Thymus (tissue), 11 donors: Measurements from ENCODE around the gene LRP1B. TPM values are rescaled to one million over a fixed set of nuclear protein-coding genes. Genes with fewer than 3 reads are reported as not detected.
"Not testable (repeated sequence)": the region's sequence is repeated elsewhere in the genome, so short reads cannot be mapped to it uniquely, and the experiment has no call there.

Source experiments
- DNase-seq, 9 donors: peaks; one replicate each; pipeline ENCODE4 v3.0.0-alpha.2; 2013; ENCODE audit warnings: low spot score in 9 of 9, low read depth in 6 of 9, missing footprints in 1 of 9
- H3K27ac ChIP-seq, 2 donors: one replicate each; pipeline ENCODE4 v1.5.1; 2013; ENCODE audit warnings: control low read depth in 1 of 2, low read depth in 1 of 2, low read length in 1 of 2, mild to moderate bottlenecking in 1 of 2, moderate library complexity in 1 of 2
- H3K27me3 ChIP-seq, 2 donors: one replicate each; pipeline ENCODE4 v1.5.1; 2013; ENCODE audit warnings: low read length in 1 of 2; ENCODE audit not compliant: control insufficient read depth in 2 of 2, insufficient read depth in 1 of 2
- H3K36me3 ChIP-seq, 2 donors: one replicate each; pipeline ENCODE4 v1.5.1; 2013; ENCODE audit warnings: low read length in 1 of 2, mild to moderate bottlenecking in 1 of 2, moderate library complexity in 1 of 2; ENCODE audit not compliant: control insufficient read depth in 2 of 2, insufficient read depth in 2 of 2
- H3K4me1 ChIP-seq, 2 donors: one replicate each; pipeline ENCODE4 v1.5.1; 2013; ENCODE audit warnings: low read length in 2 of 2; ENCODE audit not compliant: control insufficient read depth in 2 of 2, insufficient read depth in 2 of 2
- H3K4me3 ChIP-seq, 2 donors: one replicate each; pipeline ENCODE4 v1.5.1; 2013; ENCODE audit warnings: low read length in 2 of 2, control low read depth in 1 of 2, mild to moderate bottlenecking in 1 of 2
- H3K9me3 ChIP-seq, 2 donors: one replicate each; pipeline ENCODE4 v1.5.1; 2013; ENCODE audit warnings: low read length in 1 of 2, mild to moderate bottlenecking in 1 of 2; ENCODE audit not compliant: control insufficient read depth in 2 of 2, insufficient read depth in 1 of 2
- WGBS: extraction: QIAGEN DNeasy Blood & Tissue Kit; methylation state at CpG from one replicate; pipeline ENCODE4 v1.1.7; 2013; 5-methylcytosine and 5-hydroxymethylcytosine counted together
- polyA plus RNA-seq: library from polyadenylated mRNA; stranded (reverse); fragments of 200-250 nt; gene quantifications from one replicate; pipeline ENCODE4 v1.2.3, GENCODE V29; 2013
- total RNA-seq: library from RNA; stranded (reverse); fragments of 120-200 nt; gene quantifications from one replicate; pipeline ENCODE4 v1.2.4, GENCODE V29; 2013
- donor health status: healthy.

The LRP1B gene
- total and polyA plus RNA-seq, 2 donors, result 0.18 to 0.28 TPM

- Histone ChIP-seq H3K27me3 (no peaks in the 10 kb centered on the region), H3K4me1 (no peaks in the 10 kb centered on the region), H3K9me3 (no peaks in the 10 kb centered on the region), H3K36me3 (no peaks in the 10 kb centered on the region), H3K4me3 (no peak overlapping the region), H3K27ac (no peak overlapping the region)
- no peak for DNase-seq
Observed at GRCh38 chr2:140998017-140998416, 1132.8 kb downstream of the LRP1B start.

GRCh38 chr2:140994856-140995255, 1136.0 kb downstream of the LRP1B start:
- no peaks in the 10 kb centered on the region for H3K9me3 ChIP-seq
- H3K27me3 ChIP-seq, result no peaks in the 10 kb centered on the region
- no peak for DNase-seq
- no peak overlapping the region for H3K27ac ChIP-seq
- H3K36me3 ChIP-seq, result no peaks in the 10 kb centered on the region
- H3K4me1 ChIP-seq, result no peaks in the 10 kb centered on the region
- no peak overlapping the region for H3K4me3 ChIP-seq

GRCh38 chr2:140990416-140990815, 1140.4 kb downstream of the LRP1B start:
- 96% methylated on average over 1 of the region's 1 CpG for WGBS
- DNase-seq, result no peak
- no peaks in the 10 kb centered on the region for H3K36me3 ChIP-seq
- no peaks in the 10 kb centered on the region for H3K4me1 ChIP-seq
- no peak overlapping the region for H3K27ac ChIP-seq
- H3K4me3 ChIP-seq, result no peak overlapping the region
- H3K9me3 ChIP-seq, result no peaks in the 10 kb centered on the region
- no peaks in the 10 kb centered on the region for H3K27me3 ChIP-seq

GRCh38 chr2:140988597-140988996, 1142.2 kb downstream of the LRP1B start:
- H3K9me3 ChIP-seq, result no peaks in the 10 kb centered on the region
- H3K27ac ChIP-seq, result no peak overlapping the region
- H3K4me1 ChIP-seq, result no peaks in the 10 kb centered on the region
- H3K27me3 ChIP-seq, result no peaks in the 10 kb centered on the region
- H3K4me3 ChIP-seq, result no peak overlapping the region
- DNase-seq, result no peak
- no peaks in the 10 kb centered on the region for H3K36me3 ChIP-seq

GRCh38 chr2:140986456-140986855, 1144.4 kb downstream of the LRP1B start:
- 91% methylated on average over 1 of the region's 1 CpG for WGBS
- no peaks in the 10 kb centered on the region for H3K36me3 ChIP-seq
- no peak overlapping the region for H3K27ac ChIP-seq

GRCh38 chr2:140975237-140975636, 1155.6 kb downstream of the LRP1B start:
- DNase-seq, result no peak
- no peaks in the 10 kb centered on the region for H3K27me3 ChIP-seq
- H3K9me3 ChIP-seq, result no peaks in the 10 kb centered on the region
- no peak overlapping the region for H3K27ac ChIP-seq
- H3K36me3 ChIP-seq, result no peaks in the 10 kb centered on the region
- no peaks in the 10 kb centered on the region for H3K4me1 ChIP-seq
- H3K4me3 ChIP-seq, result no peak overlapping the region

More at GRCh38 chr2:140986456-140986855, 1144.4 kb downstream of the LRP1B start:
- no peak for DNase-seq
- Histone ChIP-seq H3K27me3 (no peaks in the 10 kb centered on the region), H3K4me3 (no peak overlapping the region), H3K9me3 (no peaks in the 10 kb centered on the region), H3K4me1 (no peaks in the 10 kb centered on the region)

GRCh38 chr2:140972724-140973123, 1158.1 kb downstream of the LRP1B start:
- 90% methylated on average over 1 of the region's 1 CpG for WGBS
- H3K9me3 ChIP-seq, result no peaks in the 10 kb centered on the region
- no peak overlapping the region for H3K4me3 ChIP-seq
- no peak overlapping the region for H3K27ac ChIP-seq
- no peaks in the 10 kb centered on the region for H3K4me1 ChIP-seq
- no peaks in the 10 kb centered on the region for H3K36me3 ChIP-seq
- H3K27me3 ChIP-seq, result no peaks in the 10 kb centered on the region
- DNase-seq, result no peak

GRCh38 chr2:140964324-140964723, 1166.5 kb downstream of the LRP1B start:
- H3K36me3 ChIP-seq, H3K27me3 ChIP-seq, H3K4me3 ChIP-seq, H3K27ac ChIP-seq, H3K4me1 ChIP-seq, H3K9me3 ChIP-seq, DNase-seq: not testable (repeated sequence)
- WGBS, result 96% methylated on average over 11 of the region's 11 CpGs

GRCh38 chr2:140949932-140950331, 1180.9 kb downstream of the LRP1B start:
- Histone ChIP-seq H3K27me3 (no peaks in the 10 kb centered on the region), H3K36me3 (no peaks in the 10 kb centered on the region), H3K4me1 (no peaks in the 10 kb centered on the region), H3K9me3 (no peaks in the 10 kb centered on the region), H3K4me3 (no peak overlapping the region), H3K27ac (no peak overlapping the region)
- no peak for DNase-seq
- 83% methylated on average over 1 of the region's 1 CpG for WGBS

GRCh38 chr2:140947236-140947635, 1183.6 kb downstream of the LRP1B start:
- Histone ChIP-seq H3K27me3 (no peaks in the 10 kb centered on the region), H3K4me3 (no peak overlapping the region), H3K4me1 (no peaks in the 10 kb centered on the region), H3K9me3 (no peaks in the 10 kb centered on the region), H3K36me3 (no peaks in the 10 kb centered on the region), H3K27ac (no peak overlapping the region)
- DNase-seq, result no peak
- 85% methylated on average over 4 of the region's 4 CpGs for WGBS
